ENCODE results near the gene ZNF862.

DNA sequence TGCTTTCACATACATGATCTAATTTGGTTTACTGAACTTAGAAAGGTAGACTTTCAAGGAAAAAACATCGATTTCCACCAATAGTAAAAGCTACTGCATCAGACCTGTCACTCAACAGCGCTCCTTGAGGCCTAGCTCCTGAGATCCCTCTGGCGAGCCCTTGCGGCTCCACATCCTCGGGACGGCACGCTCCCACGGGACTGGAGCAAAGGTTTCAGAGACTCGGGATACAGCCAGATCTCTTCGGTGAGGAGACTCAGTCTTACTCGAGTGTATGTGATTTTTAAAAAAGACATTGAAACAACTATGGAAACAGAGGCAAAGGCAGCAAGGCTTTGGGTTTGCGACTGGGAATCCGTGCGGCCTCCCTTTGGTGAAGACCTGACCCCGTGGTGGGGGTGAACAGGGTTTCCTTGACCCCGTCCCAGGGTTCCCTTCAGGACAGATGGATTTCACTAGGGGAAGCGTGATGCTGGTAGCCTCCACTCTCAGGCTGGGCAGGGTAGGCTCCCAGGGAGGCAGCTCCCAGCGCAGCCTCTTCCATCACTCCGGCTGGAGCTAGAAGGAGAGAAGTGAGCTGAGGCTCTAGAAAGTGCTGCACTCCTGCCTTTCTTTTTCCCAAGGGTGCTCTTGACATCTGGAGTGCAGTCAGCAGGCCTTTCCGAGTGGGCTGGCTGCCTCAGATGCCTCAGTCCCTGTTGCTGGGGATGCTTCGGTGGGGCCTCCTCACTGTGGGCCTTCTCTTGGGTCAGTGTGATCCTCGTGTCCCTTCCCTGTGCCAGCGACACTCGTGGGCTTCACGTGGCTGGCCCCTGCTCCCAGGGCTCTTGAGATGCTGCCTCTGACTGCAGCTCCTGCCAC lies 29.8 kb downstream of the ZNF862 start:
- TF ChIP-seq, protein P1, sequence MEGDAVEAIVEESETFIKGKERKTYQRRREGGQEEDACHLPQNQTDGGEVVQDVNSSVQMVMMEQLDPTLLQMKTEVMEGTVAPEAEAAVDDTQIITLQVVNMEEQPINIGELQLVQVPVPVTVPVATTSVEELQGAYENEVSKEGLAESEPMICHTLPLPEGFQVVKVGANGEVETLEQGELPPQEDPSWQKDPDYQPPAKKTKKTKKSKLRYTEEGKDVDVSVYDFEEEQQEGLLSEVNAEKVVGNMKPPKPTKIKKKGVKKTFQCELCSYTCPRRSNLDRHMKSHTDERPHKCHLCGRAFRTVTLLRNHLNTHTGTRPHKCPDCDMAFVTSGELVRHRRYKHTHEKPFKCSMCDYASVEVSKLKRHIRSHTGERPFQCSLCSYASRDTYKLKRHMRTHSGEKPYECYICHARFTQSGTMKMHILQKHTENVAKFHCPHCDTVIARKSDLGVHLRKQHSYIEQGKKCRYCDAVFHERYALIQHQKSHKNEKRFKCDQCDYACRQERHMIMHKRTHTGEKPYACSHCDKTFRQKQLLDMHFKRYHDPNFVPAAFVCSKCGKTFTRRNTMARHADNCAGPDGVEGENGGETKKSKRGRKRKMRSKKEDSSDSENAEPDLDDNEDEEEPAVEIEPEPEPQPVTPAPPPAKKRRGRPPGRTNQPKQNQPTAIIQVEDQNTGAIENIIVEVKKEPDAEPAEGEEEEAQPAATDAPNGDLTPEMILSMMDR (IDR thresholded peaks at IDR 0.05), result no peak
- TF ChIP-seq EZH2 (IDR thresholded peaks at IDR 0.05; ENCODE audit: borderline replicate concordance, insufficient read depth, low read depth, low read length, poor library complexity, severe bottlenecking), result no peak
